OCI-LY1 (cell line): ENCODE results near the gene STAB1.

Experiments
- H2AFZ ChIP-seq: fragments of 200-600 bp; sonication (generic), shearing (Covaris generic); 2 replicates; pipeline ENCODE4 v1.6.0; 2014; ENCODE audit warnings: antibody characterized with exemption, mild to moderate bottlenecking, low read length
- H3F3A ChIP-seq: fragments of 200-600 bp; sonication (generic), shearing (Covaris generic); 2 replicates; pipeline ENCODE4 v1.6.0; 2014; ENCODE audit warnings: mild to moderate bottlenecking, antibody characterized with exemption, low read length, moderate library complexity; ENCODE audit not compliant: insufficient read depth
- H3K27ac ChIP-seq: fragments of 200-600 bp; sonication (generic); 2 replicates; pipeline ENCODE4 v1.5.1; 2014; ENCODE audit warnings: low read length, mixed run types, mild to moderate bottlenecking, low read depth; ENCODE audit not compliant: poor library complexity, severe bottlenecking
- H3K27me3 ChIP-seq: fragments of 200-600 bp; sonication (generic); 2 replicates; pipeline ENCODE4 v1.6.0; 2014; ENCODE audit warnings: antibody characterized with exemption, mild to moderate bottlenecking, low read length, moderate library complexity; ENCODE audit not compliant: insufficient read depth
- H3K36me3 ChIP-seq: fragments of 200-600 bp; sonication (generic); 2 replicates; pipeline ENCODE4 v1.6.1; 2014; ENCODE audit warnings: mild to moderate bottlenecking, antibody characterized with exemption, low read length, moderate library complexity, mixed read lengths; ENCODE audit not compliant: insufficient read depth
- H3K4me1 ChIP-seq: fragments of 200-600 bp; sonication (generic); 2 replicates; pipeline ENCODE4 v1.5.1; 2014; ENCODE audit warnings: mild to moderate bottlenecking, low read length, moderate library complexity; ENCODE audit not compliant: insufficient read depth, severe bottlenecking
- H3K4me2 ChIP-seq: fragments of 200-600 bp; sonication (generic), shearing (Covaris generic); 2 replicates; pipeline ENCODE4 v1.6.1; 2014; ENCODE audit warnings: low read length
- H3K4me3 ChIP-seq: fragments of 200-600 bp; sonication (generic); 2 replicates; pipeline ENCODE4 v1.5.1; 2014; ENCODE audit warnings: low read length, low read depth, mild to moderate bottlenecking, mixed read lengths; ENCODE audit not compliant: poor library complexity, severe bottlenecking
- H3K79me2 ChIP-seq: fragments of 200-600 bp; shearing (Covaris generic); 2 replicates; pipeline ENCODE4 v1.6.1; 2016; ENCODE audit warnings: mixed run types, low read length, mixed read lengths; ENCODE audit not compliant: insufficient read depth
- H3K9ac ChIP-seq: fragments of 200-600 bp; sonication (generic), shearing (Covaris generic); 2 replicates; pipeline ENCODE4 v1.6.1; 2014; ENCODE audit warnings: mild to moderate bottlenecking, low read length, mixed read lengths
- H3K9me2 ChIP-seq: fragments of 200-600 bp; sonication (generic), shearing (Covaris generic); 2 replicates; pipeline ENCODE4 v1.6.1; 2014; ENCODE audit warnings: low read depth, mild to moderate bottlenecking, low read length, mixed read lengths
- H3K9me3 ChIP-seq: fragments of 200-600 bp; shearing (Covaris generic); 2 replicates; pipeline ENCODE4 v1.6.1; 2014; ENCODE audit warnings: low read length, mixed read lengths
- H4K20me1 ChIP-seq: fragments of 200-600 bp; sonication (generic), shearing (Covaris generic); 2 replicates; pipeline ENCODE4 v1.6.0; 2016; ENCODE audit warnings: mild to moderate bottlenecking, low read length; ENCODE audit not compliant: insufficient read depth
- CTCF ChIP-seq: fragments of 200-600 bp; sonication (generic), shearing (Covaris generic); IDR thresholded peaks from 2 replicates; pipeline ENCODE4 v1.5.1; 2017; ENCODE audit warnings: mild to moderate bottlenecking, antibody characterized with exemption, low read length, moderate library complexity, mixed read lengths
- EZH2 ChIP-seq: fragments of 200-600 bp; sonication (generic), shearing (Covaris generic); IDR thresholded peaks from 2 replicates; pipeline ENCODE4 v1.8.0; 2017; ENCODE audit warnings: borderline replicate concordance, mixed run types, mild to moderate bottlenecking, antibody characterized with exemption, low read length, moderate library complexity, mixed read lengths

The STAB1 gene

GRCh38 chr3:52520141-52520667 lies 25.1 kb downstream of the STAB1 start:
- Histone ChIP-seq H3K9ac (no peak overlapping the region), H2AFZ (no peak overlapping the region), H4K20me1 (no peaks in the 10 kb centered on the region), H3F3A (no peaks in the 10 kb centered on the region), H3K79me2 (no peaks in the 10 kb centered on the region), H3K4me2 (no peak overlapping the region), H3K9me2 (no peaks in the 10 kb centered on the region), H3K36me3 (peaks cover 18% of the 10 kb centered on the region), H3K27me3 (peaks cover 8% of the 10 kb centered on the region; the same call in 1 of the 2 replicates), H3K27ac (no peak overlapping the region), H3K4me3 (no peak overlapping the region), H3K4me1 (no peaks in the 10 kb centered on the region), H3K9me3 (no peaks in the 10 kb centered on the region)
- no peak for TF ChIP-seq CTCF
- no peak for TF ChIP-seq EZH2

GRCh38 chr3:52520716-52521487 lies 25.8 kb downstream of the STAB1 start:
- Histone ChIP-seq H3K27me3 (peaks cover 5% of the 10 kb centered on the region; the same call in 1 of the 2 replicates), H3K9ac (no peak overlapping the region), H3K79me2 (no peaks in the 10 kb centered on the region), H3K4me3 (no peak overlapping the region), H3K4me1 (no peaks in the 10 kb centered on the region), H3F3A (no peaks in the 10 kb centered on the region), H3K4me2 (no peak overlapping the region), H3K9me3 (no peaks in the 10 kb centered on the region), H2AFZ (no peak overlapping the region), H3K9me2 (no peaks in the 10 kb centered on the region), H4K20me1 (no peaks in the 10 kb centered on the region), H3K36me3 (peaks cover 20% of the 10 kb centered on the region), H3K27ac (no peak overlapping the region)
- TF ChIP-seq EZH2 (no peak), CTCF (no peak)

- Histone ChIP-seq H3K4me2 (no peak overlapping the region), H2AFZ (no peak overlapping the region), H3K4me3 (no peak overlapping the region), H3K9me2 (no peaks in the 10 kb centered on the region), H4K20me1 (no peaks in the 10 kb centered on the region), H3K4me1 (no peaks in the 10 kb centered on the region), H3K27me3 (no peaks in the 10 kb centered on the region; the same call in 1 of the 2 replicates), H3K79me2 (no peaks in the 10 kb centered on the region), H3K27ac (no peak overlapping the region), H3K9ac (no peak overlapping the region), H3F3A (no peaks in the 10 kb centered on the region), H3K36me3 (peaks cover 25% of the 10 kb centered on the region), H3K9me3 (no peaks in the 10 kb centered on the region)
- TF ChIP-seq EZH2, result no peak
- no peak for TF ChIP-seq CTCF
Observed at GRCh38 chr3:52521488-52521824, 26.3 kb downstream of the STAB1 start.
